GM21367 (cell line): ENCODE data around the gene MRPS9.

Source experiments
- ATAC-seq: cut with Tn5 transposase; IDR thresholded peaks from one replicate; pipeline ENCODE4 v1.9.1; 2021; ENCODE audit not compliant: unreplicated experiment

MRPS9 gene

DNA sequence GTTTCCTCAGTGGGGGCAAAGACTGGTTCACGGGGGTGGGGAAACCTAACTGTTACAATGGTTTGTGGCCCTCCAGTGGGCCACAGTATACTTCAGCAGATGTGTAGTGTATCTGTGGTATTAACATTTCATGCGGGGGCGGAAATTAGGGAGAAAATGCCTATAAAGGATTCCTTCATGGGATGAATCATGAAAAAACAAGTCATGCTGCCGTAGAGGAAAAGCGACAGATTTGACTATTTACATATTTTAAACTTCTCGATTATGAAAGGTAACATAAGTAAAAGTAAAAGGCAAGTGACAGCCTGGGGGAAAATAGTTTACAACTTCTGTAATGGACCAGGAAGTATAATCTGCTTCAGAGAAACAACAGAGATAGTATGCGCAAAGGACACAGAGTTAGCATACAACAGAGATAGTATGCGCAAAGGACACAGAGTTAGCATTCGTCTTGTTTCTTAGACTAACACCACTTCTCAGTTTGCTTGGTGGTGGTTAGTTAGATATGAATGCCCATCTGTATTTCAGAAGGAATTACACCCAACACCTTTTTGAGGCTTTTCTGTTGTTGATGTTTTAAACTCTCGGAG, 41.1 kb downstream of the MRPS9 start:
- no peak for ATAC-seq

DNA sequence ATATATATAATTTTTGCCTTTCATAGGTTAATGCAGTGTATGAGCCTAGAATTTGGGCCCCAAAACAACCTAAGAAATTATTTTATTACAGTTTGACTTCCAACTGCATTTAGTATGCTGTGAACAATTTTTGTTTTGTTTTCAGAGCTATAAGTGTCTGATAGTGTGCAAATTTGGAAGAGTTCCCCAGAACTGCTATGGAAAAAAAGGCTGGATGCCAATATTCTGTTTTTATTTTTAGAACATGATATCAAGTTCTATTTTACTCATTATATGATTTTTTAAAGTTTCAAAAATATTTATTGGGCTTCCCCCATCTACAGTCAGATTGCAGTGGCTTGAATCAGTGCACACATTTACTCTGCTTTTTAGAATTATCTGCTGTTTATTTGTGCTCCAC, 42.6 kb downstream of the MRPS9 start:
- no peak for ATAC-seq

- no peak for ATAC-seq
Measured at GRCh38 chr2:105081006-105081601, 43.2 kb downstream of the MRPS9 start.

- no peak for ATAC-seq
Measured at GRCh38 chr2:105082107-105082506, 44.2 kb downstream of the MRPS9 start.

DNA sequence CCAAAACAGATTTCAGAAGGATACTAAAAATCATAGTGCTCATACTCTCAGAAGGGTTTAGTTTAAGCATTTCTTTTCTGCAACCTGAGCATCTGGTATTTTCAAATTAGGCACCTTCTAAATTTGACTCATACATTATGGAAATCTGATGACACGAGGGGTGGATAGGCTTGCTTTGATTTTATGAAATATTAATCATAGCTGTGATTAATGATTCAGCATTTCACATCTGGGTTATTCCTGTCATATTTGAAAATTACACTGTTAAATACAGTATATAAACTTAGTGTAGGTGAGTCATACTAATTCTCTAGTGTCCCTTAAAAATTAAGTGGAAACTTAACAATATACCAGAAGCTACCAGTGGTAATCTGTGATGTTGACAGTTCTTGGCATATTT, 47.7 kb downstream of the MRPS9 start:
- ATAC-seq, result no peak

DNA sequence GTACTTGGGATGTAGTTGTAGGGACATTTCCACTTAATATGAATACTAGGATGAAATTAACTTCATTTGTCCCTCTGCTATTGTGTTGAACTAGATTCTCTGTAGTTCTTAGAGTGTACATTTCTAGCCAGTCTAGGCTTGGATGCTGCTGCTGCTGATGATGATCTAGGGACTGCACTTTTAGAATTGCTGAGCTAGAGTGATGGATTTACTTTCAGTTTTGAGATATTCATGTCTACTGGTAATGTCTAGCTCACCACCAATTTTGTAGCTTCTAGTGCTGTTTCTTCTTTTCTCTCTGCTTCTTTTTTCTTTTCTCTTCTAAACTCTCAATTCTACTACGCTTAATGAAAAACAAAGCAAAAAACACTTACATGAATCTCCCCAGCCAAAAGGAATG, 49.4 kb downstream of the MRPS9 start:
- ATAC-seq, result no peak

GRCh38 chr2:105090091-105090490, 52.2 kb downstream of the MRPS9 start:
- no peak for ATAC-seq

DNA sequence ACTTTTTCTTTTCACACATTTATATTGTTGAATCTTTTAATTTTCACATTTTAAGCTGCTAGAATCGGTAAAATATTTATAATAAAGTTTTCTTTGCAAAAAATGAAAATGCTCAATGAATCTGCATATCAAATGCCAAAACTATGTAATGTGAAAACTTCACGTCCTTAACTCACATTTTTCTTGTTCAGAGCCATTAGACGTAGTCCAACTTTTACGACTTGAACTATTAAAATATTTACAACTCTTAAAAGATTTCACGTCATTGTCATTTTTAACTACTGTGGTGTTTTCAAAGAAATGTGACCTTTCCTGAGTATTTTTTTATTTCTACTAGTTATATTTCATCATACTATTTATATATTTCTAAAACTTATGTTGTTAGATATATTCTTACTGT, 54.9 kb downstream of the MRPS9 start:
- ATAC-seq, result no peak

DNA sequence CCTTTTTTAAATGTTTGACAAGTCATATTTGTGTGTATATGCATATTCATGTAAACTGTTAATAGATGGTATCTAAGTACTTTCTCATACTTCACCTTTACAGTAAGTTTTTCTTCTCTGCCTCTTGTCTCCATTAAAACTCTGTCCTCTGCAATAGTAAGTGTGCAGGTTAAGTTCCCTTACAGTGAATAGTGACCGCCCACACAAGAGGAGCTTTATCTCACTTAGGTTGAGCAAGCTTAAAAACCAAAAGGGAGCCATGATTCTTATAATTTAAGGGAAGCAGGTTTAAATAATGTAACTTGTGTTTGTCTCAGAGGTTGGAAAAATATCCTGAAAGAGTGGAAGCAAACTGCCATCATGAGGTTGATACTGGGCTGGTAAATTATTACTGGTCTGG, 61.3 kb downstream of the MRPS9 start:
- ATAC-seq, result no peak

- peak; percentile 72 for ATAC-seq
Measured at GRCh38 chr2:105100046-105100840, 62.4 kb downstream of the MRPS9 start.

DNA sequence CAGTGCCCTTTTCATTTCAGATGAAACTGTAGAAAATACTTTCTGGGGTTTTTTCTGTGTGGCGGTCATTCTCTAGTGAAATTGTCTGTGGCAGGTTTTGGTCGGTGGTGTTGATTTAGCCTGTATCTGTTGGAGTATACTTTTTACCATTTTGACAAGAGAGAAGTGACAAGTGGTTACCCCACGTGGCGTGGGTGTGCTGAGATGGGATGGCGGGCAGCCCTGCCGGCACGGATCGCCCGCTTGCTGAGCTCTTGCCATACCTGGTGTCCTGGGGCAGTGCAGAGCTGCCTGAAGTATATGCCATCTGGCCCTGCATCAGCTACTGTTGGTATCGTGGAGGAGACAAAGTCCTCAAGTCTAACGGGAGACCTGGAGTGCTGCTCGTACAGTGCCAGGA, 64.1 kb downstream of the MRPS9 start:
- ATAC-seq, result no peak

GRCh38 chr2:105102963-105103421, 65.1 kb downstream of the MRPS9 start:
- ATAC-seq, result no peak

GRCh38 chr2:105103481-105103880, 65.6 kb downstream of the MRPS9 start:
- no peak for ATAC-seq

DNA sequence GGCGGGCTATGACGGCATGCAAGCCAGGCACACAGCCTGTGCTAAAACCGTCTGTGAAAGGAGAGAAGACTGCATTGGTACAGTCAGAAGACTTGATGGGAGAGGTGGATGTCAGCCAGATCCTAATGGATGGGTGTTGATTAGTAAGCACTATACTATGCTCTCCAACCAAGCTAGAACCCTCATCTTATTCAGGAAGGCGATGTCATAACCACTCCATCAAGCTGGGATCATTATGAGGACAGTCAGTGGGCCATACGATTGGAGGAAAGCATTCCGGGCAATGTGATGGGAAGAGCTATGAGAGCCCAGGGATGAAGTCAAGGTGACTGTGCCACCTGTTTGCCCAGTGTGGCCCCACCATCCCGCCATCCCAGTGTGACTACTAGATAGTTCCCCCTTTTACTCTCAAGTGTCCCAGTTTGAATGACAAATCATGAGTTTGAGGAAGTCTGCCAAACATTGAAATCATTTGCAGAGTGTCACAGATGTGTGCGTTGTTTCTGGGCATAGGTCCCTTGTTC, 66.4 kb downstream of the MRPS9 start:
- no peak for ATAC-seq

DNA sequence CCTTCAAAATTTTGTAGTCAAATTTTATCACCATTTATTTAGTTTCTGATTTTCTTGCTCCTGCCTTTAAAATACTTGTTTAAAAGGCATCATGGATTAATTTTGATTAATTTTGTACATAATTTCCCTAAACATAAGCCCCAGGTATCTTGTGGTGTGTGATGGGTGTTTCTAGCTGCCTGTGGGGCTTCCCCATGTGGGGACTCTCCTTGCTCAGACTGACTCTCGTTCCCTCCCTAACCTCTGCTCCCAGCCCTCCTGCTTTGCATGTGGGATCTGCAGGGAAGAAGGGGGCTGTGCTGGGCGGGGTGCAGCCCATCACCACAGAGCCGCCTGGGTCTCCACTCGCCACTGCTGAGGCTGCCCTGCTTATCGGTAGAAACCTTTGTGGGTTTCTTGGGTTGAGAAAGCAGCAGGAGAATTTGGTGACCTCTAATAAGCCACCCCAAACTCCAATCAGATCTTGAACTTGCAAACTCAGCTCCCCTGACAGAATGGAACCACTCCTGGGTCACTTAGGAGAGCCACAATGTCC, 72.5 kb downstream of the MRPS9 start:
- no peak for ATAC-seq

GRCh38 chr2:105111365-105112150, 73.7 kb downstream of the MRPS9 start:
- ATAC-seq, result no peak

DNA sequence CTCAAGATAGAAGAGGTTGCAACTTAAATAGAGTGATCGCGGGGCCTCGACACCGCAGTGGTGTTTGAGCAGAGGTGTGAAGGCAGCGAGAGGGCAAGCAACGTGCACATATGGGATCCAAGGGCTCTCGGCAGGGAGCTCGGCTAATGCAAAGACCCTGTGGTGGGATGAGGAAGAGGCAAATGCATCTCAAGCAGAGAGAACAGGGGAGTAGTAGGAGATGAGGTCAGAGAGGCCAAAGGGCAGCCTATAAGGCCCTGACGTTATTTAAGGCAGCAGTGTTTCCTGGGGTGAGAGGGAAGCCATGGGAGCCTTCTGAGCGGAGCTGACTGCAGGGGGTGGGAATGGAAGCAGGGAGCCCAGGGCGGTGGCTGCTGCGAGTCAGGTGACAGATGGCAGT, 74.5 kb downstream of the MRPS9 start:
- no peak for ATAC-seq

- no peak for ATAC-seq
Measured at GRCh38 chr2:105113616-105114291, 75.9 kb downstream of the MRPS9 start.

DNA sequence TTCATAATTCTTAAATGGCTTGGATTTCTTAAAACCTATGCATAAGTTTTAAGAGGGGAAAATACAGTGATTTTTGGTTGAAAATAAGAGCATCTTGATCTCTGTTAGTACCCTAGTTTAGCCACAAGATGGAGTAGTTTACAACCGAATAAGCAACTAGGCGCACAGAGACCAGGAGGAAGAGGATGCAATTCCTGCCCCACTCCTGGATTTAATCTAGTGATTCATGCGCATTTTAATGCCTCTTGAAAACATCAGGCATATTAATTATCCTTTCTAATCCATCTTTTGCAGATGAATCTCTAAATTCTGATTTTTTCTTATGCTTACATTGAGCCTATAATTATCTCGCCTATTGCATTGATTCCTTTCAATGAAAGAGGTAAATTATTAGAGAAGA, 76.7 kb downstream of the MRPS9 start:
- no peak for ATAC-seq

DNA sequence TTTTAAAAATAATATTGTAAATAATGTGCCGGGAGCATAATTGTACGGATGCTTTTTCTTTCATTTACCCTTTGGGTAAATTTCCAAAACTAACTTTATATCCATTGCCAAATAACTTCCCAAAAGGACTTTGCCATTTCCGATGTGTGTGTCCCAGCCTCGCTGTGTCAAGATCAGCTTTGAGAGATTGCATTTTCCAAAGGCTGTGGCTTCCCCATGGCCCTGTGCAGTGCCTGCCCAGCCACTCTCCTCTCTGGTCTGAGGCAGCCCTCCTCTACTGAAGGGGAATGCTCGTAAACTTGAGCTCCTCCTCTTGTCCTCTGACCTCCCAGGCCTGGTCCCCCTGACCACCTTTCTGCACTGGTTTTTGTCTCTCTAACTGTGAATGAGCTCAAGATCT, 78.5 kb downstream of the MRPS9 start:
- no peak for ATAC-seq
